ENCODE measurements around the gene ADAM12.
A peak's percentile ranks its signal among the peaks of the same experiment; 100 is the strongest.

Gene ADAM12

DNA sequence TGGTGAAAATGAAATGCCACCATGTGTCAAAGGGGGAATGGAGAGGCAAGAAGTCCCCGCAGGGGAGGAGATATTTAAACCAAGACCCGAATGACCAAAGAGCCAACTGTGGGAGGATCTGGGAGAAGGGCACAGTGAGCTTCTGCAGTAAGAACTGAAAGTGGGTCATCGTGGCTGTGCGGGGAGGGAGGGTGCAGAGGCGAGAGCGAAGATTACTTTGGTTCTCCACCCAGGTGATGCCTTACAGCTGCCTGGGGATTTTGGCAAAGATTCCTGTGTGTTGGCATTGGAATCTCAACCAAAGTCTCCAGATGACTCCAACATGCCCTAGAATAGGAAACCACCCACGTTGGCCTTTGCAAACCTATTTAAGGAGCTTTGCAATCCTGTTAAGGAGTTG is 44.2 kb upstream of the ADAM12 start:
- peaks cover 2% of the 10 kb centered on the region for H3K27me3 ChIP-seq (ENCODE audit: insufficient read depth, low read length)
- DNase-seq = no peak
- no peak overlapping the region for H2AFZ ChIP-seq (ENCODE audit: insufficient read depth, low read length, poor library complexity)
- H2BK120ac ChIP-seq (ENCODE audit: insufficient read depth, low read length, poor library complexity) = no peak overlapping the region
- no peak overlapping the region for H2BK5ac ChIP-seq (ENCODE audit: low read depth, low read length, poor library complexity)
- no peak overlapping the region for H3K14ac ChIP-seq (ENCODE audit: low read length)
- H4K12ac ChIP-seq (ENCODE audit: low read depth, low read length) = no peak overlapping the region
- no peak overlapping the region for H3K18ac ChIP-seq (ENCODE audit: low read length)
- no peak overlapping the region for H3K4me3 ChIP-seq (ENCODE audit: low read depth, low read length)
- H3K4ac ChIP-seq (ENCODE audit: low read depth, low read length) = no peak overlapping the region
- no peaks in the 10 kb centered on the region for H3K79me1 ChIP-seq (ENCODE audit: low read length)
- no CpG with 5 or more reads among the region's 7 CpGs for WGBS (ENCODE audit: extremely low coverage, insufficient coverage, insufficient read length)
- no peaks in the 10 kb centered on the region for H3K9me3 ChIP-seq (ENCODE audit: insufficient read depth, low read depth, low read length)
- H4K8ac ChIP-seq (ENCODE audit: low read depth, low read length) = no peak overlapping the region
- H4K91ac ChIP-seq (ENCODE audit: low read depth, low read length) = no peak overlapping the region
- H3K23ac ChIP-seq (ENCODE audit: low read length) = no peak overlapping the region
- H3K36me3 ChIP-seq (ENCODE audit: control insufficient read depth in 1 of 2, insufficient read depth in 2 of 2, low read length in 2 of 2) = no peaks in the 10 kb centered on the region
- H2AK5ac ChIP-seq (ENCODE audit: low read length) = no peak overlapping the region
- no peak overlapping the region for H2BK12ac ChIP-seq (ENCODE audit: low read length)
- no peak overlapping the region for H3K9ac ChIP-seq (ENCODE audit: low read length)
- H3K4me2 ChIP-seq (ENCODE audit: low read length) = no peak overlapping the region
- no peak overlapping the region for H3K27ac ChIP-seq (ENCODE audit: low read depth, low read length)
- H3K79me2 ChIP-seq (ENCODE audit: control insufficient read depth, insufficient read depth, low read length, poor library complexity) = no peaks in the 10 kb centered on the region
- H3K4me1 ChIP-seq (ENCODE audit: control insufficient read depth in 1 of 2, insufficient read depth in 2 of 2, low read length in 2 of 2) = peaks cover 0 to 6% of the 10 kb centered on the region in 2 experiments

DNA sequence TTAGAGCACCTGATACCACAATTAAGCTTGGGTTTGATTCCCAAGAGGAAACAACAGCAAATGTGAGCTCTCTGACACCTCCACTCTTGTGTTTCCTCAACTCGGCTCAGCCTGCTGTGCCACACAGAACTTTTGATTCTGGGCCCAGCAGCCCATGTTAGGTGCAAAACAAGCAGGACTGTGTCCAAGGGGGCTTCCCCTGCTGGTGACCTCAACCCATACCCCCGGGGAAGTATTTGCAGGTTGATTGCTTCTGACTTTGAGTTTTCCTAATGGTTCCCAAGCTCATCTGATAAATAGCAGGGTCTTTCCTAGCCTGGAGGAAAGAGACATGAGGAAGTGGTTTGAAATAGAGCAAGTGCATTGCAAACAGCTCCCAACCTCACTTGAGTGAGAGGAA is 43.5 kb upstream of the ADAM12 start:
- H2BK120ac ChIP-seq (ENCODE audit: insufficient read depth, low read length, poor library complexity) = no peak overlapping the region

DNA sequence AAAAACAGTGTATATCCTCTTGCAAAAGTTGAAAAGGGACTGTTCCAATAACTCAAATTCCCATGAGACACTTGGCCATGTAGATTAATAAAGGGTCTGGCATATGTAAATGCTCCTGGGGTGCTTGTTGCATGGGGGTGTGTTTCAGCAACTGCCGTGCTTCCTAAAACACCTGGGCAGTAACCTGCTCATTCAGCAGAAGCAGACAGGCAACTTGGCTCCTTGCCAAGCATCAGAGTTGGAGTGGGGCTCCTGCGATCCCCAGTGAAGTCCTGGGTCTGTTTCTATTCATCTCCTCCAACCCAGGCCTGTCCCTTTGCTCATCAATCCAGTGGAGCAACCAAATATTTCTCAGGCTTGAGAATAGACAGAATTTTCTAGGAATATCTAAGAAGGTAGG is 42.2 kb upstream of the ADAM12 start:
- Histone ChIP-seq H3K18ac (ENCODE audit: low read length) (no peak overlapping the region), H4K91ac (ENCODE audit: low read depth, low read length) (no peak overlapping the region), H3K4me3 (ENCODE audit: low read depth, low read length) (no peak overlapping the region), H2BK12ac (ENCODE audit: low read length) (no peak overlapping the region), H3K27ac (ENCODE audit: low read depth, low read length) (no peak overlapping the region), H3K27me3 (ENCODE audit: insufficient read depth, low read length) (peaks cover 2% of the 10 kb centered on the region), H4K12ac (ENCODE audit: low read depth, low read length) (no peak overlapping the region), H3K4ac (ENCODE audit: low read depth, low read length) (no peak overlapping the region), H3K79me2 (ENCODE audit: control insufficient read depth, insufficient read depth, low read length, poor library complexity) (no peaks in the 10 kb centered on the region), H3K36me3 (ENCODE audit: control insufficient read depth in 1 of 2, insufficient read depth in 2 of 2, low read length in 2 of 2) (no peaks in the 10 kb centered on the region), H3K9me3 (ENCODE audit: insufficient read depth, low read depth, low read length) (peaks cover 2% of the 10 kb centered on the region), H2BK120ac (ENCODE audit: insufficient read depth, low read length, poor library complexity) (no peak overlapping the region), H2AFZ (ENCODE audit: insufficient read depth, low read length, poor library complexity) (no peak overlapping the region), H3K14ac (ENCODE audit: low read length) (no peak overlapping the region), H3K9ac (ENCODE audit: low read length) (no peak overlapping the region), H2BK5ac (ENCODE audit: low read depth, low read length, poor library complexity) (no peak overlapping the region), H3K79me1 (ENCODE audit: low read length) (no peaks in the 10 kb centered on the region), H3K23ac (ENCODE audit: low read length) (no peak overlapping the region), H2AK5ac (ENCODE audit: low read length) (no peak overlapping the region), H3K4me2 (ENCODE audit: low read length) (no peak overlapping the region), H3K4me1 (ENCODE audit: control insufficient read depth in 1 of 2, insufficient read depth in 2 of 2, low read length in 2 of 2) (peaks cover 0 to 6% of the 10 kb centered on the region in 2 experiments), H4K8ac (ENCODE audit: low read depth, low read length) (no peak overlapping the region)
- no CpG with 5 or more reads among the region's 2 CpGs for WGBS (ENCODE audit: extremely low coverage, insufficient coverage, insufficient read length)
- DNase-seq = no peak

More for the DNA sequence above, 43.5 kb upstream of the ADAM12 start:
- H3K9ac ChIP-seq (ENCODE audit: low read length) = no peak overlapping the region
- no peak overlapping the region for H4K8ac ChIP-seq (ENCODE audit: low read depth, low read length)
- H3K4ac ChIP-seq (ENCODE audit: low read depth, low read length) = no peak overlapping the region
- no peaks in the 10 kb centered on the region for H3K36me3 ChIP-seq (ENCODE audit: control insufficient read depth in 1 of 2, insufficient read depth in 2 of 2, low read length in 2 of 2)
- peaks cover 2% of the 10 kb centered on the region for H3K27me3 ChIP-seq (ENCODE audit: insufficient read depth, low read length)
- no peak overlapping the region for H3K4me3 ChIP-seq (ENCODE audit: low read depth, low read length)
- no peak overlapping the region for H4K12ac ChIP-seq (ENCODE audit: low read depth, low read length)
- no peaks in the 10 kb centered on the region for H3K79me1 ChIP-seq (ENCODE audit: low read length)
- H2BK5ac ChIP-seq (ENCODE audit: low read depth, low read length, poor library complexity) = no peak overlapping the region
- no peak for DNase-seq
- no peaks in the 10 kb centered on the region for H3K79me2 ChIP-seq (ENCODE audit: control insufficient read depth, insufficient read depth, low read length, poor library complexity)
- WGBS (ENCODE audit: extremely low coverage, insufficient coverage, insufficient read length) = no CpG with 5 or more reads among the region's 2 CpGs
- H3K9me3 ChIP-seq (ENCODE audit: insufficient read depth, low read depth, low read length) = no peaks in the 10 kb centered on the region
- H3K4me1 ChIP-seq (ENCODE audit: control insufficient read depth in 1 of 2, insufficient read depth in 2 of 2, low read length in 2 of 2) = peaks cover 0 to 6% of the 10 kb centered on the region in 2 experiments
- H3K18ac ChIP-seq (ENCODE audit: low read length) = no peak overlapping the region
- H3K4me2 ChIP-seq (ENCODE audit: low read length) = no peak overlapping the region
- no peak overlapping the region for H2AK5ac ChIP-seq (ENCODE audit: low read length)
- no peak overlapping the region for H2AFZ ChIP-seq (ENCODE audit: insufficient read depth, low read length, poor library complexity)
- no peak overlapping the region for H4K91ac ChIP-seq (ENCODE audit: low read depth, low read length)
- H2BK12ac ChIP-seq (ENCODE audit: low read length) = no peak overlapping the region
- H3K14ac ChIP-seq (ENCODE audit: low read length) = no peak overlapping the region
- H3K27ac ChIP-seq (ENCODE audit: low read depth, low read length) = no peak overlapping the region
- H3K23ac ChIP-seq (ENCODE audit: low read length) = no peak overlapping the region

DNA sequence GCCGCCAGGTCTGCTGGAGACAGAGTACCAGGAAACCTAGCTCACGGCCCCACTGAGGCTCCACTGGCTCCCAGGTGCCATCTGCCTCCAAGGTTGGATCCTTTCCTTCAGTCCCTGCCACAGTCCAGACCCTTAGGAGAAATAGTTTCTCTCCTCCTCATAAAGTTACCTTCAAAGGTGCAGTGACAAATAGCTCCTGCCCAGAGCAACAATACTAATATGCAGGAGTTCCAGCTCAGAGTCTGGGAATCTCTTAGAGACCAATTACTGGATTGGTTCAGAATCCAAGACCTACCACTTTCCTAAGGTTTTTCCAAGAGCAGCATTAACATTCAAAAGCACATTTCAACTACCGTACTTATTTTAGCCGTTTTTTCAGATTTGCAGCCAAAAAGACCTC is 41.0 kb upstream of the ADAM12 start:
- no CpG with 5 or more reads among the region's 4 CpGs for WGBS (ENCODE audit: extremely low coverage, insufficient coverage, insufficient read length)

More for the DNA sequence above, 41.0 kb upstream of the ADAM12 start:
- no peak overlapping the region for H4K12ac ChIP-seq (ENCODE audit: low read depth, low read length)
- no peak overlapping the region for H3K27ac ChIP-seq (ENCODE audit: low read depth, low read length)
- H2BK120ac ChIP-seq (ENCODE audit: insufficient read depth, low read length, poor library complexity) = no peak overlapping the region
- no peak overlapping the region for H3K18ac ChIP-seq (ENCODE audit: low read length)
- no peaks in the 10 kb centered on the region for H3K79me2 ChIP-seq (ENCODE audit: control insufficient read depth, insufficient read depth, low read length, poor library complexity)
- no peaks in the 10 kb centered on the region for H3K36me3 ChIP-seq (ENCODE audit: control insufficient read depth in 1 of 2, insufficient read depth in 2 of 2, low read length in 2 of 2)
- no peak overlapping the region for H3K9ac ChIP-seq (ENCODE audit: low read length)
- peaks cover 2% of the 10 kb centered on the region for H3K27me3 ChIP-seq (ENCODE audit: insufficient read depth, low read length)
- no peak overlapping the region for H2AFZ ChIP-seq (ENCODE audit: insufficient read depth, low read length, poor library complexity)
- no peak overlapping the region for H3K4me3 ChIP-seq (ENCODE audit: low read depth, low read length)
- peaks cover 0 to 6% of the 10 kb centered on the region in 2 experiments for H3K4me1 ChIP-seq (ENCODE audit: control insufficient read depth in 1 of 2, insufficient read depth in 2 of 2, low read length in 2 of 2)
- H3K4me2 ChIP-seq (ENCODE audit: low read length) = no peak overlapping the region
- peak; percentile 56 to 79 for DNase-seq
- no peak overlapping the region for H2BK5ac ChIP-seq (ENCODE audit: low read depth, low read length, poor library complexity)
- no peak overlapping the region for H3K14ac ChIP-seq (ENCODE audit: low read length)
- no peak overlapping the region for H2AK5ac ChIP-seq (ENCODE audit: low read length)
- H3K9me3 ChIP-seq (ENCODE audit: insufficient read depth, low read depth, low read length) = peaks cover 4% of the 10 kb centered on the region
- no peak overlapping the region for H3K23ac ChIP-seq (ENCODE audit: low read length)
- no peak overlapping the region for H4K91ac ChIP-seq (ENCODE audit: low read depth, low read length)
- no peak overlapping the region for H3K4ac ChIP-seq (ENCODE audit: low read depth, low read length)
- no peak overlapping the region for H4K8ac ChIP-seq (ENCODE audit: low read depth, low read length)
- no peaks in the 10 kb centered on the region for H3K79me1 ChIP-seq (ENCODE audit: low read length)
- no peak overlapping the region for H2BK12ac ChIP-seq (ENCODE audit: low read length)

Measured in trophoblast cell (in vitro differentiated cells and primary cell).